ENCODE measurements around the gene KCNIP3.

KCNIP3 gene

GRCh38 chr2:95344656-95345055, 47.5 kb downstream of the KCNIP3 start:
- TF ChIP-seq ZFP30 (CRISPR knock-in tag; IDR thresholded peaks at IDR 0.05) (no peak), TOX (CRISPR knock-in tag; IDR thresholded peaks at IDR 0.05; ENCODE audit: borderline replicate concordance) (no peak), OSR1 (CRISPR knock-in tag; IDR thresholded peaks at IDR 0.05) (no peak), TSHZ2 (CRISPR knock-in tag; IDR thresholded peaks at IDR 0.05) (no peak), CSDC2 (CRISPR knock-in tag; IDR thresholded peaks at IDR 0.05) (no peak), CSRNP3 (CRISPR knock-in tag; IDR thresholded peaks at IDR 0.05) (no peak), ZFP3 (CRISPR knock-in tag; IDR thresholded peaks at IDR 0.05) (no peak), ZC3H10 (CRISPR knock-in tag; IDR thresholded peaks at IDR 0.05) (no peak), ARNTL (CRISPR knock-in tag; IDR thresholded peaks at IDR 0.05; ENCODE audit: borderline replicate concordance, low read depth) (no peak), ESRRG (CRISPR knock-in tag; IDR thresholded peaks at IDR 0.05) (no peak), ZNF8 (CRISPR knock-in tag; IDR thresholded peaks at IDR 0.05) (no peak), CREB5 (CRISPR knock-in tag; IDR thresholded peaks at IDR 0.05; ENCODE audit: low read depth) (no peak), ZNF565 (CRISPR knock-in tag; conservative IDR thresholded peaks at IDR 0.05; ENCODE audit: low read depth) (no peak), TCF4 (CRISPR knock-in tag; IDR thresholded peaks at IDR 0.05; ENCODE audit: borderline replicate concordance) (no peak), RARB (CRISPR knock-in tag; IDR thresholded peaks at IDR 0.05) (no peak), PATZ1 (CRISPR knock-in tag; IDR thresholded peaks at IDR 0.05; ENCODE audit: borderline replicate concordance) (no peak), ZNF70 (CRISPR knock-in tag; IDR thresholded peaks at IDR 0.05) (no peak)
- TF ChIP-seq, protein P1, sequence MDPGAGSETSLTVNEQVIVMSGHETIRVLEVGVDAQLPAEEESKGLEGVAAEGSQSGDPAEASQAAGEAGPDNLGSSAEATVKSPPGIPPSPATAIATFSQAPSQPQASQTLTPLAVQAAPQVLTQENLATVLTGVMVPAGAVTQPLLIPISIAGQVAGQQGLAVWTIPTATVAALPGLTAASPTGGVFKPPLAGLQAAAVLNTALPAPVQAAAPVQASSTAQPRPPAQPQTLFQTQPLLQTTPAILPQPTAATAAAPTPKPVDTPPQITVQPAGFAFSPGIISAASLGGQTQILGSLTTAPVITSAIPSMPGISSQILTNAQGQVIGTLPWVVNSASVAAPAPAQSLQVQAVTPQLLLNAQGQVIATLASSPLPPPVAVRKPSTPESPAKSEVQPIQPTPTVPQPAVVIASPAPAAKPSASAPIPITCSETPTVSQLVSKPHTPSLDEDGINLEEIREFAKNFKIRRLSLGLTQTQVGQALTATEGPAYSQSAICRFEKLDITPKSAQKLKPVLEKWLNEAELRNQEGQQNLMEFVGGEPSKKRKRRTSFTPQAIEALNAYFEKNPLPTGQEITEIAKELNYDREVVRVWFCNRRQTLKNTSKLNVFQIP (CRISPR knock-in tag; IDR thresholded peaks at IDR 0.05; ENCODE audit: borderline replicate concordance, low read depth) = no peak
- no peak for ATAC-seq

DNA sequence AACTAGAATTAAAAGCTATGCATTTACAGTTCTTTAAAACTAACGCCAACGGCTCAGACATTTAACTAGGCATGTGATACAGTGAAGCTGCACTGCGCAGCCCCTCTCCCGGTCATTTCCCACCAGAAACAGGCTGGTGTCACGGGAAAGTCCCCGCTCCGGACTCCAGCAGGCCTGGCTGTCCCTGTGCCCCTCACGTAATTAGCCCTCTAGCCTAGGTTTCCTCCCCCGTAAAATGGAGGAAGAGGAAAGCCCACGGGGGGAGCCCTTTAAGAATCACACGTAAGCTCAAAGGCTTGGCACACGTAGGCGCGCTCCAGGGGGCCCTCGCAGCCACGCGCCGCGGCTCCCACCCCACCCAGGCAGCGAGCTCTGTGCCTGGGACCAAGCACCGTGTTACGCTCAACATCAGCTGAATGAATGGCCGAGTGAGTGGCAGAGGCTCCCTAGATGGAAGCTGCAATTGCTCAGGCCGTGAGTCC, 48.0 kb downstream of the KCNIP3 start:
- ATAC-seq = peak; percentile 36; the same call in 2 of the 3 replicates

More for the DNA sequence above, 48.0 kb downstream of the KCNIP3 start:
- TF ChIP-seq ZNF565 (CRISPR knock-in tag; conservative IDR thresholded peaks at IDR 0.05; ENCODE audit: low read depth) (no peak), SNAI2 (CRISPR knock-in tag; IDR thresholded peaks at IDR 0.05) (no peak), RARB (CRISPR knock-in tag; IDR thresholded peaks at IDR 0.05) (no peak), TCF4 (CRISPR knock-in tag; IDR thresholded peaks at IDR 0.05; ENCODE audit: borderline replicate concordance) (no peak), TOX (CRISPR knock-in tag; IDR thresholded peaks at IDR 0.05; ENCODE audit: borderline replicate concordance) (no peak), CSRNP3 (CRISPR knock-in tag; IDR thresholded peaks at IDR 0.05) (no peak), PPARA (CRISPR knock-in tag; IDR thresholded peaks at IDR 0.05; ENCODE audit: borderline replicate concordance) (no peak), ZNF70 (CRISPR knock-in tag; IDR thresholded peaks at IDR 0.05) (no peak), ZNF8 (CRISPR knock-in tag; IDR thresholded peaks at IDR 0.05) (no peak), ARNTL (CRISPR knock-in tag; IDR thresholded peaks at IDR 0.05; ENCODE audit: borderline replicate concordance, low read depth) (no peak), ISL1 (CRISPR knock-in tag; IDR thresholded peaks at IDR 0.05) (no peak), ZFP30 (CRISPR knock-in tag; IDR thresholded peaks at IDR 0.05) (no peak), CREB5 (CRISPR knock-in tag; IDR thresholded peaks at IDR 0.05; ENCODE audit: low read depth) (no peak), ZC3H10 (CRISPR knock-in tag; IDR thresholded peaks at IDR 0.05) (no peak), GLIS3 (CRISPR knock-in tag; IDR thresholded peaks at IDR 0.05) (no peak), ESRRG (CRISPR knock-in tag; IDR thresholded peaks at IDR 0.05) (no peak), BACH2 (CRISPR knock-in tag; IDR thresholded peaks at IDR 0.05; ENCODE audit: borderline replicate concordance) (no peak), ZFP3 (CRISPR knock-in tag; IDR thresholded peaks at IDR 0.05) (no peak)
- TF ChIP-seq, protein P1 (CRISPR knock-in tag; IDR thresholded peaks at IDR 0.05; ENCODE audit: borderline replicate concordance, low read depth) = no peak
